HFFc6 (cell line): Measurements from ENCODE around the gene SYNGR4. TPM values are rescaled to one million over a fixed set of nuclear protein-coding genes. Genes with fewer than 3 reads are reported as not detected.

Source experiments
- DNase-seq: peaks from one replicate; pipeline ENCODE4 v3.0.0-alpha.2; 2018
- H3K27ac Mint-ChIP-seq: 2 replicates; pipeline ENCODE4 v1.8.0; 2020; ENCODE audit warnings: mild to moderate bottlenecking, mixed read lengths
- H3K27me3 Mint-ChIP-seq: 2 replicates; pipeline ENCODE4 v1.8.0; 2021; ENCODE audit warnings: mild to moderate bottlenecking, moderate library complexity, mixed read lengths; ENCODE audit not compliant: insufficient read depth
- H3K36me3 Mint-ChIP-seq: 2 replicates; pipeline ENCODE4 v1.8.0; 2021; ENCODE audit warnings: low read depth, mixed read lengths
- H3K4me1 Mint-ChIP-seq: 2 replicates; pipeline ENCODE4 v1.8.0; 2020; ENCODE audit warnings: low read depth, mixed read lengths
- H3K4me3 Mint-ChIP-seq: 2 replicates; pipeline ENCODE4 v1.8.0; 2020; ENCODE audit warnings: mild to moderate bottlenecking, moderate library complexity, mixed read lengths
- H3K9me3 Mint-ChIP-seq: 2 replicates; pipeline ENCODE4 v1.8.0; 2020; ENCODE audit warnings: mild to moderate bottlenecking, mixed read lengths
- total RNA-seq, 6 experiments: library from RNA; stranded (reverse); fragmentation: NEBNext Ultra II Directional; extraction: Animal tissue kit (Norgen Biotek cat#: 25700); gene quantifications; 2 replicates in 1 of 6; 3 replicates in 5 of 6; pipeline ENCODE4 v1.2.3, GENCODE V29; 2021
- TF ChIP-seq, protein P1 (sequence below): fragments of 200-600 bp; sonication (generic); IDR thresholded peaks from 2 replicates; pipeline ENCODE4 v1.5.0; 2021; ENCODE audit warnings: antibody characterized with exemption, mild to moderate bottlenecking

Gene SYNGR4
- total RNA-seq, 6 experiments from 2014 or later: not detected

DNA sequence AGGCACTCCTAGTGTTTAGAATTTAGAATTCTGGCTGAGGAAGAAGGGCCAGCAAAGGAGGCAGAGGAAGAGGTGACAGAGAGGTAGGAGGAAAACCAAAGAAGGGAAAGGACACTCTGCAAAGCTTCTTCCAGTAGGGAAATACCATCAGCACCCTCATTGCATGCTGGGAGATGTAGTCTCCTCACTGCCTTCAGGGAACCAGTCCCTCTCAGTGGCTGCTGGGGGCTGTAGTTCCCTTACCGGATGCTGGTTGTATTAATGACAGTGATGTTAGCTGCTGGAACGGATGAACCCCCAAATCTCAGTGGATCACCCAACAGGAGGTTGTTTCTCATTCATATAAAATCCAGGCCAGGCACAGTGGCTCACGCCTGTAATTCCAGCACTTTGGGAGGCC lies 39.4 kb downstream of the SYNGR4 start:
- TF ChIP-seq, protein P1, sequence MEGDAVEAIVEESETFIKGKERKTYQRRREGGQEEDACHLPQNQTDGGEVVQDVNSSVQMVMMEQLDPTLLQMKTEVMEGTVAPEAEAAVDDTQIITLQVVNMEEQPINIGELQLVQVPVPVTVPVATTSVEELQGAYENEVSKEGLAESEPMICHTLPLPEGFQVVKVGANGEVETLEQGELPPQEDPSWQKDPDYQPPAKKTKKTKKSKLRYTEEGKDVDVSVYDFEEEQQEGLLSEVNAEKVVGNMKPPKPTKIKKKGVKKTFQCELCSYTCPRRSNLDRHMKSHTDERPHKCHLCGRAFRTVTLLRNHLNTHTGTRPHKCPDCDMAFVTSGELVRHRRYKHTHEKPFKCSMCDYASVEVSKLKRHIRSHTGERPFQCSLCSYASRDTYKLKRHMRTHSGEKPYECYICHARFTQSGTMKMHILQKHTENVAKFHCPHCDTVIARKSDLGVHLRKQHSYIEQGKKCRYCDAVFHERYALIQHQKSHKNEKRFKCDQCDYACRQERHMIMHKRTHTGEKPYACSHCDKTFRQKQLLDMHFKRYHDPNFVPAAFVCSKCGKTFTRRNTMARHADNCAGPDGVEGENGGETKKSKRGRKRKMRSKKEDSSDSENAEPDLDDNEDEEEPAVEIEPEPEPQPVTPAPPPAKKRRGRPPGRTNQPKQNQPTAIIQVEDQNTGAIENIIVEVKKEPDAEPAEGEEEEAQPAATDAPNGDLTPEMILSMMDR: no peak
- Mint-ChIP-seq H3K9me3 (peaks cover 10% of the 10 kb centered on the region), H3K36me3 (peaks cover 13% of the 10 kb centered on the region), H3K4me1 (peaks cover 25% of the 10 kb centered on the region), H3K4me3 (no peak overlapping the region), H3K27ac (no peak overlapping the region), H3K27me3 (peaks cover 3% of the 10 kb centered on the region)
- peak; percentile 54 for DNase-seq

- no peak for DNase-seq
- TF ChIP-seq, protein P1: no peak
- H3K4me3 Mint-ChIP-seq: no peak overlapping the region
- no peaks in the 10 kb centered on the region for H3K9me3 Mint-ChIP-seq
- peaks cover 8% of the 10 kb centered on the region for H3K36me3 Mint-ChIP-seq
- H3K27me3 Mint-ChIP-seq: peaks cover 1% of the 10 kb centered on the region; the same call in 1 of the 2 replicates
- H3K27ac Mint-ChIP-seq: no peak overlapping the region
- H3K4me1 Mint-ChIP-seq: peaks cover 16% of the 10 kb centered on the region
These were observed 41.0 kb downstream of the SYNGR4 start for GRCh38 chr19:48405010-48405659.

- H3K27ac Mint-ChIP-seq: peak overlapping the region; percentile 40; the same call in 1 of the 2 replicates
- peaks cover 1% of the 10 kb centered on the region; the same call in 1 of the 2 replicates for H3K27me3 Mint-ChIP-seq
- H3K36me3 Mint-ChIP-seq: peaks cover 8% of the 10 kb centered on the region
- H3K9me3 Mint-ChIP-seq: no peaks in the 10 kb centered on the region
- TF ChIP-seq, protein P1: no peak
- H3K4me1 Mint-ChIP-seq: peaks cover 12% of the 10 kb centered on the region
- no peak overlapping the region for H3K4me3 Mint-ChIP-seq
- DNase-seq: no peak
These were observed 41.7 kb downstream of the SYNGR4 start for GRCh38 chr19:48405850-48406249.

DNA sequence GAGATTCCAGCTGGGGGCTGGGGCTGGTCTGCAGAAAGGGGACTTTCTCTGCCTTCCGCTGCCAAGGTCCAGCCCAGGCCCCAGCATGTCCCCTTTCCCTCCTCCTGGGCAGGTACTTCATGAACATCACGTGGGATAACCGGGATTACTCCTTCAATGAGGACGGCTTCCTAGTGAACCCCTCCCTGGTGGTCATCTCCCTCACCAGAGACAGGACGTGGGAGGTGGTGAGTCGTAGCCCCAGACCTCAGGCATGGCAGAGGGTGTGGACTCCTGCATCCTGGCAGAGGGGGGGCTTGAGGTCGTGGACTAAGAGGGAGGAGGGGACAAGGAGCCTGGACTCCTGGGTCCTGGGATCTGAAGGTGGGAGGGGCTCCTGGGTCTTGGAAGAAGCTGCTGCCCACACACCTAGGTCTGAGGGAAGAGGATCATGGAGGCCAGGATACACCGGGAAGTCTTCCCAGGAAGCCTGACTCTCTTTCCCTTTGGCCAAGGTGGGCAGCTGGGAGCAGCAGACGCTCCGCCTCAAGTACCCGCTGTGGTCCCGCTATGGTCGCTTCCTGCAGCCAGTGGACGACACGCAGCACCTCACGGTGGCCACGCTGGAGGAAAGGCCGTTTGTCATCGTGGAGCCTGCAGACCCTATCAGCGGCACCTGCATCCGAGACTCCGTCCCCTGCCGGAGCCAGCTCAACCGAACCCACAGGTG lies 49.9 kb downstream of the SYNGR4 start:
- Mint-ChIP-seq H3K4me1 (peaks cover 4% of the 10 kb centered on the region; the same call in 1 of the 2 replicates), H3K9me3 (no peaks in the 10 kb centered on the region), H3K4me3 (no peak overlapping the region), H3K27ac (no peak overlapping the region; the same call in 1 of the 2 replicates), H3K36me3 (no peaks in the 10 kb centered on the region), H3K27me3 (peaks cover 7% of the 10 kb centered on the region)
- DNase-seq: no peak
- TF ChIP-seq, protein P1: no peak

DNA sequence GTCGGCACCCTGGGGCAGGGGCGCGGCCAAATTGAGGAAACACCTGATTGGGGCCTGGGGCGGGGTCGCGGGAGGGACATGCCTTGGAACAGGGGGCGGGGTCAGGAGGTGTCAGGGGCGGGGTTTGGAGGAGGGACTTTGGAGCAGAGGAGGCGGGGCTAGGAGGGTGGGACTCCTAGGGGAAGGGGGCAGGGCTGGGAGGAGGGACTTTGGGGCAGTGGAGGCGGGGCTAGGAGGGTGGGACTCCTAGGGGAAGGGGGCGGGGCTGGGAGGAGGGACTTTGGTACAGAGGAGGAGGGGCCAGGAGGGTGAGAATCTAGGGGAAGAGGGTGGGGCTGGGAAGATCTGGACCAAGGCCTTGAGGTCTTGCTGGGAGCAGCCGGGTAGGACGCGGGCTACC lies 51.2 kb downstream of the SYNGR4 start:
- Mint-ChIP-seq H3K4me3 (no peak overlapping the region), H3K27me3 (peaks cover 8% of the 10 kb centered on the region), H3K36me3 (no peaks in the 10 kb centered on the region), H3K9me3 (no peaks in the 10 kb centered on the region), H3K4me1 (peaks cover 4% of the 10 kb centered on the region; the same call in 1 of the 2 replicates), H3K27ac (no peak overlapping the region)
- DNase-seq: no peak
- TF ChIP-seq, protein P1: no peak
